K562 (cell line): ENCODE data around the gene RRBP1. TPM values are rescaled to one million over a fixed set of nuclear protein-coding genes. Genes with fewer than 3 reads are reported as not detected.

Experiments
- CHD4 ChIP-seq: fragments of 200-600 bp; sonication (generic); IDR thresholded peaks from 3 replicates; pipeline ENCODE4 v1.6.1; 2012; ENCODE audit warnings: low read depth, mild to moderate bottlenecking, mixed read lengths, low read length, inconsistent platforms; ENCODE audit not compliant: insufficient read depth, insufficient replicate concordance, poor library complexity, severe bottlenecking
- FOXA1 ChIP-seq: fragments of 450-650 bp; IDR thresholded peaks from 2 replicates; pipeline ENCODE4 v1.6.1; 2016; ENCODE audit warnings: mild to moderate bottlenecking, borderline replicate concordance
- FOXM1 ChIP-seq, 2 experiments: fragments of 450-650 bp in 1 of 2; sonication (generic) in 1 of 2; formaldehyde crosslinking in 1 of 2; IDR thresholded peaks; 2 replicates each; pipeline versions ENCODE4 v1.6.1 to v1.9.0; 2017 to 2022; ENCODE audit warnings: low read depth in 2 of 2, mild to moderate bottlenecking in 2 of 2, missing genetic modification reagents in 1 of 2, moderate library complexity in 1 of 2
- FOXP1 ChIP-seq: sonication (generic); formaldehyde crosslinking; IDR thresholded peaks from 2 replicates; pipeline ENCODE4 v1.8.0; 2022; ENCODE audit warnings: mild to moderate bottlenecking, missing genetic modification reagents
- MBD2 ChIP-seq: sonication (generic); IDR thresholded peaks from 2 replicates; pipeline ENCODE4 v1.6.1; 2016; ENCODE audit warnings: low read depth, borderline replicate concordance
- MLX ChIP-seq, 2 experiments: fragments of 450-650 bp in 1 of 2; sonication (generic) in 1 of 2; formaldehyde crosslinking; conservative IDR thresholded peaks; 2 replicates each; pipeline versions ENCODE4 v1.4.0 to v1.8.1; 2020 to 2022; ENCODE audit warnings: mild to moderate bottlenecking in 1 of 2, missing genetic modification reagents in 1 of 2
- MXD1 ChIP-seq: fragments of 250-450 bp; sonication (Bioruptor Pico); IDR thresholded peaks from 2 replicates; pipeline ENCODE4 v1.8.0; 2021; ENCODE audit warnings: borderline replicate concordance, mild to moderate bottlenecking, moderate library complexity; ENCODE audit not compliant: poor library complexity, severe bottlenecking
- PREB ChIP-seq: sonication (generic); formaldehyde crosslinking; IDR thresholded peaks from 2 replicates; pipeline ENCODE4 v1.8.1; 2023; ENCODE audit warnings: mild to moderate bottlenecking, missing genetic modification reagents
- SAP30 ChIP-seq: fragments of 200-600 bp; sonication (generic); IDR thresholded peaks from 2 replicates; pipeline ENCODE4 v1.6.1; 2012; ENCODE audit warnings: borderline replicate concordance, low read depth, mild to moderate bottlenecking, moderate library complexity, low read length, control low read depth, inconsistent platforms; ENCODE audit not compliant: insufficient read depth, poor library complexity, severe bottlenecking
- TGIF2 ChIP-seq: sonication (generic); formaldehyde crosslinking; IDR thresholded peaks from 2 replicates; pipeline ENCODE4 v1.8.1; 2022; ENCODE audit warnings: mild to moderate bottlenecking, missing genetic modification reagents, moderate library complexity
- ZFP1 ChIP-seq: fragments of 450-650 bp; formaldehyde crosslinking; IDR thresholded peaks from 2 replicates; pipeline ENCODE4 v1.4.0; 2020; ENCODE audit warnings: mild to moderate bottlenecking, mixed read lengths
- ZNF431 ChIP-seq: sonication (generic); formaldehyde crosslinking; IDR thresholded peaks from 2 replicates; pipeline ENCODE4 v1.8.0; 2022; ENCODE audit warnings: mild to moderate bottlenecking, missing genetic modification reagents
- ZNF518B ChIP-seq: fragments of 250-450 bp; sonication (Bioruptor Pico); IDR thresholded peaks from 2 replicates; pipeline ENCODE4 v1.5.0; 2021; ENCODE audit warnings: mild to moderate bottlenecking, moderate library complexity
- polyA plus RNA-seq, 8 experiments: library from polyadenylated mRNA; depleted of rRNA in 4 of 8; stranded (reverse) in 5 of 8; unstranded in 3 of 8; fragments of >200 nt; fragmentation: Nextera tagmentation in 2 of 8; fragmentation: Illumina TruSeq in 1 of 8; extraction: Ambion mirVana in 2 of 8; extraction: Trizol in 1 of 8; gene quantifications; 2 replicates each; pipeline versions ENCODE4 v1.2.1 to v1.2.3, GENCODE V29; 2011 to 2014; ENCODE audit warnings: inconsistent platforms in 1 of 8, missing spikeins in 1 of 8
- total RNA-seq, 7 experiments: library from RNA; depleted of rRNA in 6 of 7; stranded (reverse); fragments of >200 nt in 6 of 7; fragmentation: Illumina TruSeq in 2 of 7; extraction: Trizol in 2 of 7; gene quantifications; 2 replicates each; pipeline versions ENCODE4 v1.2.1 to v1.2.3, GENCODE V29; 2011 to 2021; ENCODE audit warnings: low replicate concordance in 1 of 7

RRBP1 gene
- total and polyA plus RNA-seq, 9 of the 15 experiments (the other 6 are each of a cell fraction or from before 2014, with no cell fraction given): 0.84 to 32.0 (median 17.6) TPM

GRCh38 chr20:17728074-17728473 is 46.0 kb upstream of the RRBP1 start (continued):
- TF ChIP-seq CHD4 (no peak), FOXM1 (IDR thresholded peaks at IDR 0.05; ENCODE audit: low read depth) (no peak), FOXM1 (CRISPR knock-in tag; IDR thresholded peaks at IDR 0.05; ENCODE audit: low read depth) (no peak), PREB (CRISPR knock-in tag) (no peak), ZNF518B (no peak), MXD1 (CRISPR knock-in tag) (no peak), ZFP1 (CRISPR knock-in tag) (no peak), FOXA1 (no peak), FOXP1 (CRISPR knock-in tag) (no peak), SAP30 (no peak), TGIF2 (CRISPR knock-in tag) (no peak), ZNF431 (CRISPR knock-in tag) (no peak), MBD2 (no peak), MLX (CRISPR knock-in tag; conservative IDR thresholded peaks at IDR 0.05) (no peak)
- TF ChIP-seq, all 486 proteins: peak for 0
